ENCODE results near the gene IL36A. TPM values are rescaled to one million over a fixed set of nuclear protein-coding genes. Genes with fewer than 3 reads are reported as not detected.
A peak's percentile ranks its signal among the peaks of the same experiment; 100 is the strongest.

Gene IL36A
- total RNA-seq, 1 experiment from 2014 or later, result not detected

GRCh38 chr2:112960230-112960825, 44.9 kb upstream of the IL36A start:
- Histone ChIP-seq H3K9me2 (replicated peaks; ENCODE audit: low read length) (no peaks in the 10 kb centered on the region), H3K9me3 (ENCODE audit: low read length) (no peaks in the 10 kb centered on the region), H3K9ac (ENCODE audit: low read length) (no peak overlapping the region), H3K4me1 (ENCODE audit: insufficient read depth, low read length) (peaks cover 12% of the 10 kb centered on the region), H3K27ac (ENCODE audit: low read length) (no peak overlapping the region), H4K20me1 (ENCODE audit: low read length) (no peaks in the 10 kb centered on the region), H3K27me3 (ENCODE audit: low read length) (no peaks in the 10 kb centered on the region), H3K79me2 (ENCODE audit: low read length) (no peaks in the 10 kb centered on the region), H3F3A (ENCODE audit: low read length, unreplicated experiment) (no peaks in the 10 kb centered on the region), H2AFZ (ENCODE audit: low read length) (no peak overlapping the region), H3K36me3 (ENCODE audit: low read depth, low read length) (no peaks in the 10 kb centered on the region), H3K4me3 (ENCODE audit: low read length) (no peak overlapping the region), H3K4me2 (ENCODE audit: low read length) (no peak overlapping the region)
- ChIA-PET CTCF (no interaction called here), POLR2A (ENCODE audit: unreplicated experiment) (no interaction called here)
- no TSS peak for BruUV-seq (replicated peaks)
- ATAC-seq (no peak), DNase-seq (peak; percentile 26)
- intact Hi-C loops (cut with micrococcal nuclease), result no loop called here
- TF ChIP-seq CTCF (conservative IDR thresholded peaks at IDR 0.05; ENCODE audit: low read depth, low read length) (peak; percentile 55), EZH2 (IDR thresholded peaks at IDR 0.05; ENCODE audit: low read length, unreplicated experiment) (no peak)

GRCh38 chr2:112962308-112963175, 42.7 kb upstream of the IL36A start:
- no peak for ATAC-seq
- no peak overlapping the region for H3K27ac ChIP-seq (ENCODE audit: low read length)
- ChIA-PET POLR2A (ENCODE audit: unreplicated experiment) (no interaction called here), CTCF (interaction anchor here (0.8 kb wide), 1 partner anchor 117 kb away, joined by 3 read pairs; no protein-coding TSS in a partner anchor)
- H4K20me1 ChIP-seq (ENCODE audit: low read length), result no peaks in the 10 kb centered on the region
- H3K27me3 ChIP-seq (ENCODE audit: low read length), result no peaks in the 10 kb centered on the region
- no peak for TF ChIP-seq EZH2phosphoT487 (IDR thresholded peaks at IDR 0.05; ENCODE audit: borderline replicate concordance, low read length)
- H3K79me2 ChIP-seq (ENCODE audit: low read length), result no peaks in the 10 kb centered on the region
- H3K36me3 ChIP-seq (ENCODE audit: low read depth, low read length), result no peaks in the 10 kb centered on the region
- peaks cover 12% of the 10 kb centered on the region for H3K4me1 ChIP-seq (ENCODE audit: insufficient read depth, low read length)
- H3F3A ChIP-seq (ENCODE audit: low read length, unreplicated experiment), result no peaks in the 10 kb centered on the region
- H3K9me2 ChIP-seq (replicated peaks; ENCODE audit: low read length), result no peaks in the 10 kb centered on the region
- H3K9me3 ChIP-seq (ENCODE audit: low read length), result no peaks in the 10 kb centered on the region
- DNase-seq, result no peak
- no peak overlapping the region for H3K4me3 ChIP-seq (ENCODE audit: low read length)
- no peak overlapping the region for H3K9ac ChIP-seq (ENCODE audit: low read length)
- intact Hi-C loops (cut with micrococcal nuclease), result no loop called here
- no TSS peak for BruUV-seq (replicated peaks)
- no peak overlapping the region for H2AFZ ChIP-seq (ENCODE audit: low read length)
- H3K4me2 ChIP-seq (ENCODE audit: low read length), result no peak overlapping the region

GRCh38 chr2:112967023-112967422, 38.2 kb upstream of the IL36A start:
- no peaks in the 10 kb centered on the region for H4K20me1 ChIP-seq (ENCODE audit: low read length)
- no peak for ATAC-seq
- no peaks in the 10 kb centered on the region for H3K36me3 ChIP-seq (ENCODE audit: low read depth, low read length)
- H3K9ac ChIP-seq (ENCODE audit: low read length), result no peak overlapping the region
- no peak overlapping the region for H3K4me3 ChIP-seq (ENCODE audit: low read length)
- POLR2A ChIA-PET (ENCODE audit: unreplicated experiment), result no interaction called here
- H2AFZ ChIP-seq (ENCODE audit: low read length), result no peak overlapping the region
- DNase-seq, result no peak
- H3K27me3 ChIP-seq (ENCODE audit: low read length), result no peaks in the 10 kb centered on the region
- H3K4me1 ChIP-seq (ENCODE audit: insufficient read depth, low read length), result peaks cover 3% of the 10 kb centered on the region
- CTCF ChIA-PET, result no interaction called here
- H3K79me2 ChIP-seq (ENCODE audit: low read length), result no peaks in the 10 kb centered on the region
- H3F3A ChIP-seq (ENCODE audit: low read length, unreplicated experiment), result no peaks in the 10 kb centered on the region
- H3K9me3 ChIP-seq (ENCODE audit: low read length), result no peaks in the 10 kb centered on the region
- intact Hi-C loops (cut with micrococcal nuclease), result no loop called here
- no TSS peak for BruUV-seq (replicated peaks)
- no peaks in the 10 kb centered on the region for H3K9me2 ChIP-seq (replicated peaks; ENCODE audit: low read length)
- TF ChIP-seq EZH2phosphoT487 (IDR thresholded peaks at IDR 0.05; ENCODE audit: borderline replicate concordance, low read length) (no peak), CTCF (conservative IDR thresholded peaks at IDR 0.05; ENCODE audit: low read depth, low read length) (no peak), EZH2 (IDR thresholded peaks at IDR 0.05; ENCODE audit: low read length, unreplicated experiment) (no peak)
- no peak overlapping the region for H3K4me2 ChIP-seq (ENCODE audit: low read length)
- no peak overlapping the region for H3K27ac ChIP-seq (ENCODE audit: low read length)

Data from PC-3 (cell line).